ENCODE results near the gene SUSD4. TPM values are rescaled to one million over a fixed set of nuclear protein-coding genes. Genes with fewer than 3 reads are reported as not detected.

SUSD4 gene
- total RNA-seq, 6 experiments from 2014 or later = 1.3 to 5.9 (median 2.8) TPM

GRCh38 chr1:223301371-223301770 is 62.6 kb downstream of the SUSD4 start:
- WGBS (ENCODE audit: insufficient coverage, low coverage, low lambda C conversion rate, missing lambda C conversion rate) = 80% methylated on average over 2 of the region's 2 CpGs
- H3K36me3 ChIP-seq = no peaks in the 10 kb centered on the region
- DNase-seq (no peak), ATAC-seq (no peak)
- H3K9me3 ChIP-seq = no peaks in the 10 kb centered on the region
- no peaks in the 10 kb centered on the region for H3K4me1 ChIP-seq
- no peak overlapping the region for H3K4me3 ChIP-seq
- intact Hi-C loops (cut with DNase I) = no loop called here
- no peak overlapping the region for H3K27ac ChIP-seq
- no peaks in the 10 kb centered on the region for H3K27me3 ChIP-seq
- TF ChIP-seq POLR2A (IDR thresholded peaks at IDR 0.05) (no peak), CTCF (IDR thresholded peaks at IDR 0.05) (no peak)

- no peaks in the 10 kb centered on the region for H3K27me3 ChIP-seq
- TF ChIP-seq CTCF (IDR thresholded peaks at IDR 0.05) = no peak
- TF ChIP-seq POLR2A (IDR thresholded peaks at IDR 0.05) = no peak
- no peaks in the 10 kb centered on the region for H3K36me3 ChIP-seq
- H3K4me1 ChIP-seq = no peaks in the 10 kb centered on the region
- no peaks in the 10 kb centered on the region for H3K9me3 ChIP-seq
- no peak overlapping the region for H3K4me3 ChIP-seq
- intact Hi-C loops (cut with DNase I) = no loop called here
- no peak overlapping the region for H3K27ac ChIP-seq
- DNase-seq = no peak
- no peak for ATAC-seq
- no CpG with 5 or more reads among the region's 1 CpG for WGBS (ENCODE audit: insufficient coverage, low coverage, low lambda C conversion rate, missing lambda C conversion rate)
Observed at GRCh38 chr1:223299553-223299952, 64.4 kb downstream of the SUSD4 start.

GRCh38 chr1:223298701-223299100 is 65.3 kb downstream of the SUSD4 start:
- WGBS (ENCODE audit: insufficient coverage, low coverage, low lambda C conversion rate, missing lambda C conversion rate) = 57% methylated on average over 5 of the region's 5 CpGs
- TF ChIP-seq POLR2A (IDR thresholded peaks at IDR 0.05) (no peak), CTCF (IDR thresholded peaks at IDR 0.05) (no peak)
- DNase-seq = no peak

GRCh38 chr1:223297800-223298199 is 66.2 kb downstream of the SUSD4 start:
- Histone ChIP-seq H3K27ac (no peak overlapping the region), H3K27me3 (no peaks in the 10 kb centered on the region), H3K9me3 (no peaks in the 10 kb centered on the region), H3K36me3 (no peaks in the 10 kb centered on the region), H3K4me3 (no peak overlapping the region), H3K4me1 (no peaks in the 10 kb centered on the region)
- intact Hi-C loops (cut with DNase I) = no loop called here
- 86% methylated on average over 1 of the region's 1 CpG for WGBS (ENCODE audit: insufficient coverage, low coverage, low lambda C conversion rate, missing lambda C conversion rate)
- no peak for DNase-seq
- ATAC-seq = no peak
- no peak for TF ChIP-seq CTCF (IDR thresholded peaks at IDR 0.05)
- TF ChIP-seq POLR2A (IDR thresholded peaks at IDR 0.05) = no peak

More at GRCh38 chr1:223298701-223299100, 65.3 kb downstream of the SUSD4 start:
- intact Hi-C loops (cut with DNase I) = no loop called here
- Histone ChIP-seq H3K27me3 (no peaks in the 10 kb centered on the region), H3K4me1 (no peaks in the 10 kb centered on the region), H3K36me3 (no peaks in the 10 kb centered on the region), H3K4me3 (no peak overlapping the region), H3K9me3 (no peaks in the 10 kb centered on the region), H3K27ac (no peak overlapping the region)
- ATAC-seq = no peak

GRCh38 chr1:223291796-223292195 is 72.2 kb downstream of the SUSD4 start:
- Histone ChIP-seq H3K4me3 (no peak overlapping the region), H3K36me3 (no peaks in the 10 kb centered on the region), H3K9me3 (no peaks in the 10 kb centered on the region), H3K27me3 (no peaks in the 10 kb centered on the region), H3K4me1 (peaks cover 0 to 19% (median 7%) of the 10 kb centered on the region in 4 donors), H3K27ac (no peak overlapping the region)
- DNase-seq (no peak), ATAC-seq (no peak)
- intact Hi-C loops (cut with DNase I) = no loop called here
- TF ChIP-seq POLR2A (IDR thresholded peaks at IDR 0.05) = no peak
- 62% methylated on average over 2 of the region's 2 CpGs for WGBS (ENCODE audit: insufficient coverage, low coverage, low lambda C conversion rate, missing lambda C conversion rate)

Data from right lobe of liver (tissue), 6 donors.